OCI-LY7 (cell line): Measurements from ENCODE around the gene GLIS2.

Experiments
- CTCF ChIP-seq: fragments of 200-600 bp; sonication (generic); conservative IDR thresholded peaks from 2 replicates; pipeline ENCODE4 v1.5.1; 2014; ENCODE audit warnings: mild to moderate bottlenecking, antibody characterized with exemption, low read length, moderate library complexity, mixed read lengths
- EZH2phosphoT487 ChIP-seq: fragments of 200-600 bp; sonication (generic); IDR thresholded peaks from 2 replicates; pipeline ENCODE4 v1.6.1; 2018; ENCODE audit warnings: low read depth, borderline replicate concordance, mild to moderate bottlenecking, mixed run types, antibody characterized with exemption, low read length, moderate library complexity, mixed read lengths

- no peak for TF ChIP-seq CTCF
- no peak for TF ChIP-seq EZH2phosphoT487
Observed at GRCh38 chr16:4369007-4369733, 53.3 kb downstream of the GLIS2 start.
